Measurements from ENCODE around the gene THSD4.

DNA sequence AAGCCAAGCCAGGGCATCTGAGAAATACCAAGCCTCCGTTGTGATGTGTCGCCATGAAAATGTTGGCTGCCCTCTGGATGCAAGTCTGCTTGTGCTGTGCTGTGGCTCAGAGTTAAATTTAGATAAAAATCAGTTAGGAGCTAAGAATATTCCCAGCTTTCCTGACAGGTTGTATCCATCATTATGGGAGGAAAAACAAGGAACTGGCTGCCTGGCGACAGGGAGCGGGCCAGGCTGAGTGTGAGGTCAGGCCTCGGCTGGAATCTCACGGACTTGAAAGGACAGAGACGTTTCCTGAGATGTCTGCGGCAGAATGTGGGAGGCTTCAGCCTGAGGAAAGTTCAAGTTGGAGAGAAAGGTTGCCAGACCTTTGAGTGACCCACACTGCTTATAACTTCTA is 213.8 kb downstream of the THSD4 start:
- TF ChIP-seq, protein P1, sequence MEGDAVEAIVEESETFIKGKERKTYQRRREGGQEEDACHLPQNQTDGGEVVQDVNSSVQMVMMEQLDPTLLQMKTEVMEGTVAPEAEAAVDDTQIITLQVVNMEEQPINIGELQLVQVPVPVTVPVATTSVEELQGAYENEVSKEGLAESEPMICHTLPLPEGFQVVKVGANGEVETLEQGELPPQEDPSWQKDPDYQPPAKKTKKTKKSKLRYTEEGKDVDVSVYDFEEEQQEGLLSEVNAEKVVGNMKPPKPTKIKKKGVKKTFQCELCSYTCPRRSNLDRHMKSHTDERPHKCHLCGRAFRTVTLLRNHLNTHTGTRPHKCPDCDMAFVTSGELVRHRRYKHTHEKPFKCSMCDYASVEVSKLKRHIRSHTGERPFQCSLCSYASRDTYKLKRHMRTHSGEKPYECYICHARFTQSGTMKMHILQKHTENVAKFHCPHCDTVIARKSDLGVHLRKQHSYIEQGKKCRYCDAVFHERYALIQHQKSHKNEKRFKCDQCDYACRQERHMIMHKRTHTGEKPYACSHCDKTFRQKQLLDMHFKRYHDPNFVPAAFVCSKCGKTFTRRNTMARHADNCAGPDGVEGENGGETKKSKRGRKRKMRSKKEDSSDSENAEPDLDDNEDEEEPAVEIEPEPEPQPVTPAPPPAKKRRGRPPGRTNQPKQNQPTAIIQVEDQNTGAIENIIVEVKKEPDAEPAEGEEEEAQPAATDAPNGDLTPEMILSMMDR (IDR thresholded peaks at IDR 0.05; ENCODE audit: low read depth, low read length), result no peak
- TF ChIP-seq EZH2phosphoT487 (IDR thresholded peaks at IDR 0.05; ENCODE audit: low read depth), result no peak

All from OCI-LY3 (cell line).